Heart left ventricle (tissue), 16 donors: ENCODE measurements around the gene SFXN1. TPM values are rescaled to one million over a fixed set of nuclear protein-coding genes. Genes with fewer than 3 reads are reported as not detected.
"Not testable (repeated sequence)": the region's sequence is repeated elsewhere in the genome, so short reads cannot be mapped to it uniquely, and the experiment has no call there.

Source experiments
- ATAC-seq, 4 donors: fragments of 200-7000 bp; cut with Tn5 transposase; one replicate each; pipeline ENCODE4 v1.9.1; 2020 to 2022; ENCODE audit warnings: moderate library complexity in 4 of 4, mild to moderate bottlenecking in 3 of 4, moderate number of reproducible peaks in 1 of 4
- DNase-seq, 5 donors: peaks; one replicate each; pipeline ENCODE4 v3.0.0-alpha.2; 2020
- H3K27ac ChIP-seq, 12 donors: fragments of 200-600 bp; sonication (generic) in 4 of 12; one replicate each; pipeline versions ENCODE4 v1.5.0 to v1.8.0; 2016 to 2022; ENCODE audit warnings: mild to moderate bottlenecking in 2 of 12
- H3K27me3 ChIP-seq, 9 donors: fragments of 200-600 bp; sonication (generic) in 2 of 9; one replicate each; pipeline versions ENCODE4 v1.5.1 to v1.8.0; 2016 to 2022; ENCODE audit warnings: mild to moderate bottlenecking in 3 of 9
- H3K36me3 ChIP-seq, 9 donors: fragments of 200-600 bp; sonication (generic) in 2 of 9; one replicate each; pipeline versions ENCODE4 v1.5.0 to v1.8.0; 2018 to 2022; ENCODE audit warnings: mild to moderate bottlenecking in 2 of 9
- H3K4me1 ChIP-seq, 12 donors: fragments of 200-600 bp; sonication (generic) in 4 of 12; one replicate each; pipeline versions ENCODE4 v1.5.0 to v1.8.0; 2016 to 2022; ENCODE audit warnings: mild to moderate bottlenecking in 3 of 12
- H3K4me3 ChIP-seq, 12 donors: fragments of 200-600 bp; sonication (generic) in 4 of 12; one replicate each; pipeline versions ENCODE4 v1.5.0 to v1.8.0; 2017 to 2022; ENCODE audit warnings: mild to moderate bottlenecking in 9 of 12, moderate library complexity in 4 of 12
- H3K9me3 ChIP-seq, 12 donors: fragments of 200-600 bp; sonication (generic) in 4 of 12; one replicate each; pipeline versions ENCODE4 v1.5.0 to v1.8.0; 2016 to 2022; ENCODE audit warnings: mild to moderate bottlenecking in 1 of 12
- POLR2A ChIP-seq, 2 donors: fragments of 450-650 bp; IDR thresholded peaks; one replicate each; pipeline ENCODE4 v1.6.1; 2017; ENCODE audit warnings: antibody characterized with exemption in 2 of 2, mild to moderate bottlenecking in 2 of 2, moderate library complexity in 2 of 2
- WGBS, 4 donors: extraction: QIAGEN DNeasy Blood & Tissue Kit in 2 of 4; methylation state at CpG; one replicate each; pipeline versions ENCODE4 v1.1.5 to v1.1.7; 2013 to 2018; 5-methylcytosine and 5-hydroxymethylcytosine counted together
- intact Hi-C, 10 donors: fragments of 100-400 bp; cut with DNase I; formaldehyde crosslinking; loops; one replicate each; pipeline versions ENCODE4 v1.11.1 to v1.14.2; 2022
- polyA plus RNA-seq, 2 donors: library from polyadenylated mRNA; stranded (reverse); fragments of 200-250 nt; gene quantifications; one replicate each; pipeline ENCODE4 v1.2.3, GENCODE V29; 2013
- total RNA-seq, 9 donors: library from RNA; depleted of rRNA in 2 of 9; stranded (reverse); fragments of >200 nt in 2 of 9; fragmentation: NEBNext Ultra II Directional in 3 of 9; extraction: Animal tissue kit (Norgen Biotek cat#: 25700) in 3 of 9; gene quantifications; one replicate each; pipeline versions ENCODE4 v1.1.0 to v1.2.4, GENCODE V29; 2016 to 2023
- TF ChIP-seq, protein P1 (sequence below), 12 donors: fragments of 200-600 bp; sonication (generic) in 4 of 12; IDR thresholded peaks; one replicate each; pipeline versions ENCODE4 v1.5.0 to v1.8.0; 2018 to 2022; ENCODE audit warnings: antibody characterized with exemption in 12 of 12, mild to moderate bottlenecking in 5 of 12
- donor health status: ischemic (EF 13 %, LVEDD 7.1; RV severe dilation, severe dysfunction).
- donor health status: healthy with polysubstance abuse.
- donor health status: DM: no; HTN: yes; CAD: no.
- donor health status: DM: no; HTN: no; CAD: no.
- donor health status: ischemic (EF 25% LVEDD 6.9; RV normal size, moderate dysfunction).
- donor health status: ischemic (EF 25% LVEDD 5.7; RV mildly dilated, moderate dysfunction).
- donor health status: healthy.
- donor health status: DM: yes; HTN: yes; CAD: no.
- donor health status: ischemic (EF 35%, LVEDD 5.7; RV mildly dilated, moderate dysfunction).
- donor health status: nonischemic (EF 11% LVEDD 7.7; RV severe dilation, severe dysfunction).
- donor health status: DM: yes; HTN: yes; CAD: no.
- donor health status: PGD.
- donor health status: ischemic (EF 29% LVEDD 5.4; RV normal size, mild dysfunction).
- donor health status: nonischemic (EF 23%, LVEDD 6.1; RV moderate dilation, normal function).

SFXN1 gene
- total and polyA plus RNA-seq, 11 donors = 13.8 to 42.9 (median 32.5) TPM

DNA sequence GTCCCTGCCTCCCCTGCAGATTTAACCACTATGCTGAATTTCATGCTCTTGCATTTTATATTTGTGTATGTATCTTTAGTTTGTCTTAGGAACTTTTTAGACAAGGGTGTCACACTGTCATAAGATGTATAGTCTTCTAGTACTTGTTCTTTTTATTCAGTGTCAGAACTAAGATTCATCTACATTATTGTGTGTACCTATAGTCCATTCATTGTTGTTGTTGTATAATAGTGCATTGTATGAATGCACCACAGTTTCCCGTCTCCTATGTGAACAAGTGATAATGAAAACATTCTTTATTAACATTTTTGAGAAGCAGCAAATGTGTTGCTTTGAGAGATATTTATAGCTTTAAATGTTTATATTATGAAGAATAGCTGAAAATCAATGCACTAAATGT, 45.9 kb downstream of the SFXN1 start:
- no peak overlapping the region for H3K27ac ChIP-seq
- H3K27me3 ChIP-seq = no peaks in the 10 kb centered on the region
- peaks cover 0 to 97% (median 80%) of the 10 kb centered on the region in 9 donors for H3K36me3 ChIP-seq
- ATAC-seq = no peak
- H3K4me3 ChIP-seq = no peak overlapping the region
- WGBS, 4 donors = 93 to 97% (median 94%) methylated on average over 1 of the region's 1 CpG
- no peaks in the 10 kb centered on the region for H3K4me1 ChIP-seq
- no peaks in the 10 kb centered on the region for H3K9me3 ChIP-seq
- no peak for TF ChIP-seq POLR2A (IDR thresholded peaks at IDR 0.05)
- TF ChIP-seq, protein P1, sequence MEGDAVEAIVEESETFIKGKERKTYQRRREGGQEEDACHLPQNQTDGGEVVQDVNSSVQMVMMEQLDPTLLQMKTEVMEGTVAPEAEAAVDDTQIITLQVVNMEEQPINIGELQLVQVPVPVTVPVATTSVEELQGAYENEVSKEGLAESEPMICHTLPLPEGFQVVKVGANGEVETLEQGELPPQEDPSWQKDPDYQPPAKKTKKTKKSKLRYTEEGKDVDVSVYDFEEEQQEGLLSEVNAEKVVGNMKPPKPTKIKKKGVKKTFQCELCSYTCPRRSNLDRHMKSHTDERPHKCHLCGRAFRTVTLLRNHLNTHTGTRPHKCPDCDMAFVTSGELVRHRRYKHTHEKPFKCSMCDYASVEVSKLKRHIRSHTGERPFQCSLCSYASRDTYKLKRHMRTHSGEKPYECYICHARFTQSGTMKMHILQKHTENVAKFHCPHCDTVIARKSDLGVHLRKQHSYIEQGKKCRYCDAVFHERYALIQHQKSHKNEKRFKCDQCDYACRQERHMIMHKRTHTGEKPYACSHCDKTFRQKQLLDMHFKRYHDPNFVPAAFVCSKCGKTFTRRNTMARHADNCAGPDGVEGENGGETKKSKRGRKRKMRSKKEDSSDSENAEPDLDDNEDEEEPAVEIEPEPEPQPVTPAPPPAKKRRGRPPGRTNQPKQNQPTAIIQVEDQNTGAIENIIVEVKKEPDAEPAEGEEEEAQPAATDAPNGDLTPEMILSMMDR (IDR thresholded peaks at IDR 0.05) = no peak
- no peak for DNase-seq
- intact Hi-C loops = no loop called here

- TF ChIP-seq POLR2A (IDR thresholded peaks at IDR 0.05) = no peak
- TF ChIP-seq, protein P1 (IDR thresholded peaks at IDR 0.05) = no peak
- no peaks in the 10 kb centered on the region for H3K9me3 ChIP-seq
- 92 to 96% (median 95%) methylated on average over 6 of the region's 6 CpGs for WGBS, 4 donors
- H3K4me1 ChIP-seq = no peaks in the 10 kb centered on the region
- no peak for ATAC-seq
- intact Hi-C loops = no loop called here
- DNase-seq = no peak
- no peak overlapping the region for H3K27ac ChIP-seq
- no peaks in the 10 kb centered on the region for H3K27me3 ChIP-seq
- peaks cover 0 to 91% (median 72%) of the 10 kb centered on the region in 9 donors for H3K36me3 ChIP-seq
- H3K4me3 ChIP-seq = no peak overlapping the region
Observed at GRCh38 chr5:175526691-175527090, 48.3 kb downstream of the SFXN1 start.

DNA sequence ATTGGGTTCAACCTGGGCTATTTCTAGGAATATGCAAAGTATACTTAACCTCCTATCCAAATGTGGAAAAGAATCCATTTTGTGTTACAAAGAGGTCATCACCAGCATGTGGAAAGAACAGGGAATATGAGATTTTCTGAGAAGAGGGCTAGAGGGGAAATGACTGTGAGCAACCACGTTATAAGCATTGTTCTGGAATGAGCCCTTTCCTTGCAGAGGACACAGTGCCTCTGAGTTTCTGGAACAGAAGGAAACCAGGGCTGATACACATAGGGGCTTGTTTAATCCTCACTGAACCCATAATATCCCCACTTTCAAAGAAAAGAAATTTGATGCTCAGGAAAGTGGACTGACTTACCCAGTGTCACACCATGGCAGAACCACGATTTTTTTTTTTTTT, 53.0 kb downstream of the SFXN1 start:
- no peak for DNase-seq

GRCh38 chr5:175534070-175534932, 55.9 kb downstream of the SFXN1 start:
- Histone ChIP-seq H3K27ac (no peak overlapping the region), H3K4me3 (peak overlapping the region in 2 of 12 donors; percentile 7 to 32), H3K36me3 (peaks cover 0 to 21% (median 0%) of the 10 kb centered on the region in 9 donors), H3K9me3 (no peaks in the 10 kb centered on the region), H3K4me1 (peaks cover 0 to 9% (median 0%) of the 10 kb centered on the region in 12 donors), H3K27me3 (no peaks in the 10 kb centered on the region)
- 3 to 7% (median 5%) methylated on average over 27 to 32 of the region's 32 CpGs for WGBS, 4 donors
- intact Hi-C loops = loop anchor here (1.0 to 5.0 kb wide), 5 partner anchors 34 to 193 kb away; partner anchors contain the start of gene HRH2 (in 1 of the 10)
- no peak for TF ChIP-seq POLR2A (IDR thresholded peaks at IDR 0.05)
- TF ChIP-seq, protein P1 (IDR thresholded peaks at IDR 0.05) = peak in 11 of 12 donors; percentile 84 to 99 (median 95)
- peak; percentile 84 to 98 (median 98) for ATAC-seq
- DNase-seq = peak; percentile 77 to 92 (median 84)

More for the DNA sequence above, 53.0 kb downstream of the SFXN1 start:
- ATAC-seq = no peak
- TF ChIP-seq POLR2A (IDR thresholded peaks at IDR 0.05) = no peak
- TF ChIP-seq, protein P1 (IDR thresholded peaks at IDR 0.05) = no peak
- intact Hi-C loops = loop anchor here in 3 of 10 donors (5.0 kb wide), 2 partner anchors 186 to 196 kb away; no protein-coding TSS in a partner anchor
- WGBS, 4 donors = 43 to 60% (median 54%) methylated on average over 2 of the region's 2 CpGs
- Histone ChIP-seq H3K9me3 (no peaks in the 10 kb centered on the region), H3K27me3 (no peaks in the 10 kb centered on the region), H3K4me1 (peaks cover 0 to 9% (median 0%) of the 10 kb centered on the region in 12 donors), H3K36me3 (peaks cover 0 to 46% (median 27%) of the 10 kb centered on the region in 9 donors), H3K4me3 (no peak overlapping the region), H3K27ac (no peak overlapping the region)

DNA sequence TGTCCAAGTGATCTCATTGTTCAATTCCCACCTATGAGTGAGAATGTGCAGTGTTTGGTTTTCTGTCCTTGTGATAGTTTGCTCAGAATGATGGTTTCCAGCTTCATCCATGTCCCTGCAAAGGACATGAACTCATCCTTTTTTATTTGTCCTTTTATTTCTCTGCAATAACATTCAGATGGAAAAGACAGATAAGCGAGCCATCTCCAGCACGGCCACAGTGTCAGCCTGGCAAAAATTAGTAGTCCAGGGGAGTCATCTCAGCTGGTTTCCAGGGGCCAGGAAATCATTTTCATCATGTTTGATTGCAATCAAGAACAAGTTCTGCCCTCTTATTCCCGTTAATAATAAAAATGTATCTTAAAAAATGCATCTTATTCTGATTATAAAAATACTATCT, 57.0 kb downstream of the SFXN1 start:
- not testable (repeated sequence) for H3K4me1 ChIP-seq, DNase-seq, H3K9me3 ChIP-seq, H3K27ac ChIP-seq, H3K27me3 ChIP-seq, H3K4me3 ChIP-seq, ATAC-seq
- WGBS, 4 donors = 71 to 78% (median 75%) methylated on average over 3 of the region's 3 CpGs
- H3K36me3 ChIP-seq = peaks cover 0 to 11% (median 0%) of the 10 kb centered on the region in 9 donors
- intact Hi-C loops = loop anchor here in 8 of 10 donors (2.0 kb wide), 2 partner anchors 33 to 183 kb away; no protein-coding TSS in a partner anchor
